K562 (cell line): ENCODE measurements around the gene ZNF792. TPM values are rescaled to one million over a fixed set of nuclear protein-coding genes. Genes with fewer than 3 reads are reported as not detected.

ENCODE experiments used
- CBX1 ChIP-seq: sonication (generic); IDR thresholded peaks from 2 replicates; pipeline ENCODE4 v1.6.1; 2016; ENCODE audit warnings: antibody characterized with exemption, low read depth, mild to moderate bottlenecking
- CBX3 ChIP-seq, 2 experiments: IDR thresholded peaks; 1 replicate in 1 of 2; 2 replicates in 1 of 2; pipeline ENCODE4 v1.6.1; 2012; ENCODE audit warnings: inconsistent platforms in 2 of 2, low read length in 2 of 2, borderline replicate concordance in 1 of 2, control low read depth in 1 of 2
- HLTF ChIP-seq: fragments of 450-650 bp; IDR thresholded peaks from 2 replicates; pipeline ENCODE4 v1.6.1; 2016
- MYNN ChIP-seq, 2 experiments: sonication (generic); formaldehyde crosslinking in 1 of 2; IDR thresholded peaks; 2 replicates each; pipeline versions ENCODE4 v1.5.0 to v1.6.1; 2016 to 2020; ENCODE audit warnings: antibody characterized with exemption in 1 of 2, missing genetic modification reagents in 1 of 2
- PHF20 ChIP-seq: fragments of 450-650 bp; IDR thresholded peaks from 2 replicates; pipeline ENCODE4 v1.6.1; 2018; ENCODE audit not compliant: partially characterized antibody
- RBFOX2 ChIP-seq: fragments of 200-400 bp; formaldehyde crosslinking; IDR thresholded peaks from 2 replicates; pipeline ENCODE4 v1.6.1; 2017; ENCODE audit warnings: low read depth, mild to moderate bottlenecking, low read length, moderate library complexity
- SUPT5H ChIP-seq: fragments of 450-650 bp; IDR thresholded peaks from 2 replicates; pipeline ENCODE4 v1.6.1; 2016
- XRCC3 ChIP-seq: fragments of 450-650 bp; IDR thresholded peaks from 2 replicates; pipeline ENCODE4 v1.6.1; 2017; ENCODE audit warnings: mild to moderate bottlenecking, moderate library complexity
- ZZZ3 ChIP-seq: fragments of 450-650 bp; IDR thresholded peaks from 2 replicates; pipeline ENCODE4 v1.6.1; 2016; ENCODE audit warnings: antibody characterized with exemption, mild to moderate bottlenecking, moderate library complexity
- polyA plus RNA-seq, 8 experiments: library from polyadenylated mRNA; depleted of rRNA in 4 of 8; stranded (reverse) in 5 of 8; unstranded in 3 of 8; fragments of >200 nt; fragmentation: Nextera tagmentation in 2 of 8; fragmentation: Illumina TruSeq in 1 of 8; extraction: Ambion mirVana in 2 of 8; extraction: Trizol in 1 of 8; gene quantifications; 2 replicates each; pipeline versions ENCODE4 v1.2.1 to v1.2.3, GENCODE V29; 2011 to 2014; ENCODE audit warnings: inconsistent platforms in 1 of 8, missing spikeins in 1 of 8
- total RNA-seq, 7 experiments: library from RNA; depleted of rRNA in 6 of 7; stranded (reverse); fragments of >200 nt in 6 of 7; fragmentation: Illumina TruSeq in 2 of 7; extraction: Trizol in 2 of 7; gene quantifications; 2 replicates each; pipeline versions ENCODE4 v1.2.1 to v1.2.3, GENCODE V29; 2011 to 2021; ENCODE audit warnings: low replicate concordance in 1 of 7
- TF ChIP-seq, protein P1 (sequence below), 2 experiments: fragments of 450-650 bp; formaldehyde crosslinking in 1 of 2; IDR thresholded peaks; 2 replicates each; pipeline versions ENCODE4 v1.4.0 to v1.6.1; 2014 to 2020; ENCODE audit warnings: mild to moderate bottlenecking in 2 of 2, borderline replicate concordance in 1 of 2, low read depth in 1 of 2
- TF ChIP-seq, protein P2 (sequence below): sonication (generic); formaldehyde crosslinking; IDR thresholded peaks from 2 replicates; pipeline ENCODE4 v1.9.0; 2022; ENCODE audit warnings: mild to moderate bottlenecking, missing genetic modification reagents
- TF ChIP-seq, protein P3 (sequence below): fragments of 250-450 bp; sonication (Bioruptor Pico); IDR thresholded peaks from 2 replicates; pipeline ENCODE4 v1.4.0; 2020
- TF ChIP-seq, protein P4 (sequence below): fragments of 250-450 bp; sonication (Bioruptor Pico); IDR thresholded peaks from 2 replicates; pipeline ENCODE4 v1.8.0; 2021; ENCODE audit warnings: mild to moderate bottlenecking, moderate library complexity

ZNF792 gene
- total and polyA plus RNA-seq, 9 of the 15 experiments (the other 6 are each of a cell fraction or from before 2014, with no cell fraction given) = 3.3 to 16.5 (median 10.4) TPM

DNA sequence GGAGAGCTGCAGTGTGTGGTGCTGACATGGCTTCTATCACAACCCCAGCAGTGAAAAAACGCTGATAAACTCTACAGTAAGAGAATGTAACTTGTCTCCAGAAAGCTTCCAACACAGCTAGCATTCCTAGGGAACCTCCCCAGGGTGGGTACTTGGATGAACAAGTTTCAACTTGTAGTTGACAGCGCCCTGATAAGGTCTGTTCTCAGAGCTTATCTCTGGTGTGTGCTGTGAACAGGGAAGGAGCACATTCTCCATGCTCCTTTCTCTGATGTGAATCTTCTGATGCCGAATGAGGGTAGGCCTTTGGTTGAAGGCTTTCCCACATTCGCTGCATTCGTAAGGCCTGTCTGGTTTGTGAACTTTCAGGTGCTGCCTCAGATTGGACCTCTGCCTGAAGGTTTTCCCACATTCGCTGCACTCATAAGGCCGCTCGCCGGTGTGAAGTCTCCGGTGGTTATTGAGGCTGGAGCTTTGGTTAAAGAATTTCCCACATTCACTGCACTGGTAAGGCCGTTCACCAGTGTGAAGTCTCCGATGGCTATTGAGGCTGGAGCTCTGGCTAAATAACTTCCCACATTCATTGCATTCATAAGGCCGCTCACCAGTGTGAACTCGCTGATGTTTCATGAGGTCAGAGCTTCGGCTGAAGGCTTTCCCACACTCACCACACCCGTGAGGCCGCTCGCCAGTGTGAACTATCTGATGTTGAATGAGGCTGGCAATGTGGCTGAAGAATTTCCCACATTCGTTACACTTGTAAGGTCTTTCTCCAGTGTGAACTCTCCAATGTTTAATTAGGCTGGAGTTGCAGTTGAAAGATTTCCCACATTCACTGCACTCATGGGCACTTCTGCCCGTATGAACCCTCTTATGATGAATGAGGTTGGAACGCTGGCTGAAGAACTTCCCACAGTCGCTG lies 5.9 kb downstream of the ZNF792 start (continued):
- TF ChIP-seq, protein P1, sequence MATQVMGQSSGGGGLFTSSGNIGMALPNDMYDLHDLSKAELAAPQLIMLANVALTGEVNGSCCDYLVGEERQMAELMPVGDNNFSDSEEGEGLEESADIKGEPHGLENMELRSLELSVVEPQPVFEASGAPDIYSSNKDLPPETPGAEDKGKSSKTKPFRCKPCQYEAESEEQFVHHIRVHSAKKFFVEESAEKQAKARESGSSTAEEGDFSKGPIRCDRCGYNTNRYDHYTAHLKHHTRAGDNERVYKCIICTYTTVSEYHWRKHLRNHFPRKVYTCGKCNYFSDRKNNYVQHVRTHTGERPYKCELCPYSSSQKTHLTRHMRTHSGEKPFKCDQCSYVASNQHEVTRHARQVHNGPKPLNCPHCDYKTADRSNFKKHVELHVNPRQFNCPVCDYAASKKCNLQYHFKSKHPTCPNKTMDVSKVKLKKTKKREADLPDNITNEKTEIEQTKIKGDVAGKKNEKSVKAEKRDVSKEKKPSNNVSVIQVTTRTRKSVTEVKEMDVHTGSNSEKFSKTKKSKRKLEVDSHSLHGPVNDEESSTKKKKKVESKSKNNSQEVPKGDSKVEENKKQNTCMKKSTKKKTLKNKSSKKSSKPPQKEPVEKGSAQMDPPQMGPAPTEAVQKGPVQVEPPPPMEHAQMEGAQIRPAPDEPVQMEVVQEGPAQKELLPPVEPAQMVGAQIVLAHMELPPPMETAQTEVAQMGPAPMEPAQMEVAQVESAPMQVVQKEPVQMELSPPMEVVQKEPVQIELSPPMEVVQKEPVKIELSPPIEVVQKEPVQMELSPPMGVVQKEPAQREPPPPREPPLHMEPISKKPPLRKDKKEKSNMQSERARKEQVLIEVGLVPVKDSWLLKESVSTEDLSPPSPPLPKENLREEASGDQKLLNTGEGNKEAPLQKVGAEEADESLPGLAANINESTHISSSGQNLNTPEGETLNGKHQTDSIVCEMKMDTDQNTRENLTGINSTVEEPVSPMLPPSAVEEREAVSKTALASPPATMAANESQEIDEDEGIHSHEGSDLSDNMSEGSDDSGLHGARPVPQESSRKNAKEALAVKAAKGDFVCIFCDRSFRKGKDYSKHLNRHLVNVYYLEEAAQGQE (IDR thresholded peaks at IDR 0.05; ENCODE audit: borderline replicate concordance) = 0 out of 2 replicates have a peak, but pooled peaks have one; percentile 8
- TF ChIP-seq, protein P1 (CRISPR knock-in tag; IDR thresholded peaks at IDR 0.05; ENCODE audit: low read depth) = no peak
- TF ChIP-seq CBX1 (peak; percentile 64), RBFOX2 (peak; percentile 62), MYNN (IDR thresholded peaks at IDR 0.05) (no peak), MYNN (CRISPR knock-in tag; IDR thresholded peaks at IDR 0.05) (no peak), HLTF (no peak), ZZZ3 (no peak), PHF20 (no peak), SUPT5H (peak; percentile 32; the same call in 1 of the 2 replicates), CBX3 (IDR thresholded peaks at IDR 0.05; ENCODE audit: borderline replicate concordance in 1 of 2, low read length in 2 of 2) (peak in 1 of 2 experiments; percentile 93; a peak in 2 of 3 replicates), XRCC3 (peak; percentile 71)
- TF ChIP-seq, protein P2, sequence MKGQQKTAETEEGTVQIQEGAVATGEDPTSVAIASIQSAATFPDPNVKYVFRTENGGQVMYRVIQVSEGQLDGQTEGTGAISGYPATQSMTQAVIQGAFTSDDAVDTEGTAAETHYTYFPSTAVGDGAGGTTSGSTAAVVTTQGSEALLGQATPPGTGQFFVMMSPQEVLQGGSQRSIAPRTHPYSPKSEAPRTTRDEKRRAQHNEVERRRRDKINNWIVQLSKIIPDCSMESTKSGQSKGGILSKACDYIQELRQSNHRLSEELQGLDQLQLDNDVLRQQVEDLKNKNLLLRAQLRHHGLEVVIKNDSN (CRISPR knock-in tag) = no peak
- TF ChIP-seq, protein P3, sequence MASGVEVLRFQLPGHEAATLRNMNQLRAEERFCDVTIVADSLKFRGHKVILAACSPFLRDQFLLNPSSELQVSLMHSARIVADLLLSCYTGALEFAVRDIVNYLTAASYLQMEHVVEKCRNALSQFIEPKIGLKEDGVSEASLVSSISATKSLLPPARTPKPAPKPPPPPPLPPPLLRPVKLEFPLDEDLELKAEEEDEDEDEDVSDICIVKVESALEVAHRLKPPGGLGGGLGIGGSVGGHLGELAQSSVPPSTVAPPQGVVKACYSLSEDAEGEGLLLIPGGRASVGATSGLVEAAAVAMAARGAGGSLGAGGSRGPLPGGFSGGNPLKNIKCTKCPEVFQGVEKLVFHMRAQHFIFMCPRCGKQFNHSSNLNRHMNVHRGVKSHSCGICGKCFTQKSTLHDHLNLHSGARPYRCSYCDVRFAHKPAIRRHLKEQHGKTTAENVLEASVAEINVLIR (CRISPR knock-in tag) = no peak
- TF ChIP-seq, protein P4, sequence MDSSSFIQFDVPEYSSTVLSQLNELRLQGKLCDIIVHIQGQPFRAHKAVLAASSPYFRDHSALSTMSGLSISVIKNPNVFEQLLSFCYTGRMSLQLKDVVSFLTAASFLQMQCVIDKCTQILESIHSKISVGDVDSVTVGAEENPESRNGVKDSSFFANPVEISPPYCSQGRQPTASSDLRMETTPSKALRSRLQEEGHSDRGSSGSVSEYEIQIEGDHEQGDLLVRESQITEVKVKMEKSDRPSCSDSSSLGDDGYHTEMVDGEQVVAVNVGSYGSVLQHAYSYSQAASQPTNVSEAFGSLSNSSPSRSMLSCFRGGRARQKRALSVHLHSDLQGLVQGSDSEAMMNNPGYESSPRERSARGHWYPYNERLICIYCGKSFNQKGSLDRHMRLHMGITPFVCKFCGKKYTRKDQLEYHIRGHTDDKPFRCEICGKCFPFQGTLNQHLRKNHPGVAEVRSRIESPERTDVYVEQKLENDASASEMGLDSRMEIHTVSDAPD (CRISPR knock-in tag) = no peak
- TF ChIP-seq, all 486 proteins: peak for 24
